SK-N-SH treated with all-trans-retinoic acid at 6 μM for 48 hours (cell line): Measurements from ENCODE around the gene BANP.

Experiments used
- ARNTL ChIP-seq: fragments of 450-650 bp; formaldehyde crosslinking; IDR thresholded peaks from 2 replicates; pipeline ENCODE4 v1.5.0; 2020; ENCODE audit warnings: low read depth, mild to moderate bottlenecking, moderate library complexity, borderline replicate concordance
- CSRNP3 ChIP-seq: fragments of 250-450 bp; sonication (Bioruptor Pico); IDR thresholded peaks from 2 replicates; pipeline ENCODE4 v1.5.1; 2021; ENCODE audit warnings: mild to moderate bottlenecking, moderate library complexity
- OSR1 ChIP-seq: fragments of 250-450 bp; sonication (Bioruptor Pico); IDR thresholded peaks from 2 replicates; pipeline ENCODE4 v1.8.0; 2022; ENCODE audit warnings: moderate library complexity, mild to moderate bottlenecking, inconsistent platforms
- PATZ1 ChIP-seq: fragments of 250-450 bp; sonication (Bioruptor Pico); IDR thresholded peaks from 2 replicates; pipeline ENCODE4 v1.8.0; 2020; ENCODE audit warnings: mild to moderate bottlenecking, moderate library complexity, borderline replicate concordance
- POU6F1 ChIP-seq: fragments of 250-450 bp; sonication (Bioruptor Pico); IDR thresholded peaks from 2 replicates; pipeline ENCODE4 v1.8.0; 2021; ENCODE audit warnings: low read depth, mild to moderate bottlenecking, moderate library complexity, borderline replicate concordance
- RARB ChIP-seq: fragments of 250-450 bp; sonication (Bioruptor Pico); IDR thresholded peaks from 2 replicates; pipeline ENCODE4 v1.8.0; 2021; ENCODE audit warnings: mild to moderate bottlenecking, moderate library complexity
- SNAI2 ChIP-seq: fragments of 250-450 bp; sonication (Bioruptor Pico); IDR thresholded peaks from 2 replicates; pipeline ENCODE4 v1.5.0; 2020; ENCODE audit warnings: mild to moderate bottlenecking, moderate library complexity
- TSHZ2 ChIP-seq: fragments of 250-450 bp; sonication (Bioruptor Pico); IDR thresholded peaks from 2 replicates; pipeline ENCODE4 v1.5.0; 2020; ENCODE audit warnings: mild to moderate bottlenecking, moderate library complexity
- ZC3H10 ChIP-seq: fragments of 250-450 bp; sonication (Bioruptor Pico); IDR thresholded peaks from 2 replicates; pipeline ENCODE4 v1.5.1; 2021; ENCODE audit warnings: mild to moderate bottlenecking, moderate library complexity
- ZFP3 ChIP-seq: fragments of 250-450 bp; sonication (Bioruptor Pico); IDR thresholded peaks from 2 replicates; pipeline ENCODE4 v1.5.0; 2020; ENCODE audit warnings: mild to moderate bottlenecking, moderate library complexity
- ZFP30 ChIP-seq: fragments of 450-650 bp; formaldehyde crosslinking; IDR thresholded peaks from 2 replicates; pipeline ENCODE4 v1.5.0; 2022; ENCODE audit warnings: mild to moderate bottlenecking, moderate library complexity

GRCh38 chr16:87914812-87915211 is 36.4 kb upstream of the BANP start:
- TF ChIP-seq ZC3H10 (CRISPR knock-in tag) (no peak), ZFP30 (CRISPR knock-in tag) (no peak), PATZ1 (CRISPR knock-in tag) (no peak), ARNTL (CRISPR knock-in tag) (no peak), TSHZ2 (CRISPR knock-in tag) (no peak), RARB (CRISPR knock-in tag) (no peak), SNAI2 (CRISPR knock-in tag) (no peak), OSR1 (no peak), CSRNP3 (CRISPR knock-in tag) (no peak), ZFP3 (CRISPR knock-in tag) (no peak), POU6F1 (CRISPR knock-in tag) (no peak)
